BJ (cell line): ENCODE results near the gene FAM124B. TPM values are rescaled to one million over a fixed set of nuclear protein-coding genes. Genes with fewer than 3 reads are reported as not detected.

Experiments
- CTCF ChIA-PET: fragments of 350-600 bp; formaldehyde crosslinking; extraction: SDS; loops from one replicate; lab custom pipeline; 2021; ENCODE audit warnings: antibody characterized with exemption, inconsistent platforms; lab: Yijun Ruan, JAX
- POLR2A ChIA-PET: fragments of 300-600 bp; sonication (Branson Sonifier 250); formaldehyde crosslinking; extraction: SDS; loops from one replicate; lab custom pipeline; 2021; ENCODE audit warnings: antibody characterized with exemption; lab: Charles Lee
- DNase-seq: peaks from one replicate; pipeline ENCODE4 v3.0.0-alpha.2; 2011; ENCODE audit warnings: low read depth
- H3K27me3 ChIP-seq: 2 replicates; pipeline ENCODE4 v1.6.0; 2011; ENCODE audit warnings: low read length; ENCODE audit not compliant: control insufficient read depth, insufficient read depth
- H3K36me3 ChIP-seq: 2 replicates; pipeline ENCODE4 v1.5.1; 2011; ENCODE audit warnings: low read length; ENCODE audit not compliant: control insufficient read depth, insufficient read depth
- H3K4me3 ChIP-seq: 2 replicates; pipeline ENCODE4 v1.5.1; 2011; ENCODE audit warnings: low read depth, mild to moderate bottlenecking, control low read depth, low read length
- CTCF ChIP-seq: IDR thresholded peaks from 2 replicates; pipeline ENCODE4 v1.5.1; 2011; ENCODE audit warnings: low read depth, mild to moderate bottlenecking, control low read depth, inconsistent platforms, low read length, moderate library complexity; ENCODE audit not compliant: insufficient read depth
- polyA plus RNA-seq: library from polyadenylated mRNA; depleted of rRNA; stranded (reverse); fragments of >200 nt; gene quantifications from 2 replicates; pipeline ENCODE4 v1.2.3, GENCODE V29; 2011

FAM124B gene
- polyA plus RNA-seq, 1 experiment = 0.04 TPM

GRCh38 chr2:224427471-224427870, 25.6 kb upstream of the FAM124B start:
- no peaks in the 10 kb centered on the region for H3K36me3 ChIP-seq
- no peak for DNase-seq
- CTCF ChIA-PET = no interaction called here
- no peak for TF ChIP-seq CTCF
- H3K27me3 ChIP-seq = peaks cover 6% of the 10 kb centered on the region
- POLR2A ChIA-PET = no interaction called here
- H3K4me3 ChIP-seq = no peak overlapping the region

GRCh38 chr2:224426656-224427055, 24.7 kb upstream of the FAM124B start:
- TF ChIP-seq CTCF = no peak
- CTCF ChIA-PET = no interaction called here
- POLR2A ChIA-PET = no interaction called here
- Histone ChIP-seq H3K4me3 (no peak overlapping the region), H3K27me3 (peaks cover 5% of the 10 kb centered on the region), H3K36me3 (no peaks in the 10 kb centered on the region)
- DNase-seq = no peak

GRCh38 chr2:224421065-224421464, 19.2 kb upstream of the FAM124B start:
- DNase-seq = no peak
- Histone ChIP-seq H3K36me3 (no peaks in the 10 kb centered on the region), H3K27me3 (no peaks in the 10 kb centered on the region), H3K4me3 (no peak overlapping the region)
- ChIA-PET POLR2A (no interaction called here), CTCF (no interaction called here)
- TF ChIP-seq CTCF = no peak

GRCh38 chr2:224417947-224418346, 16.0 kb upstream of the FAM124B start:
- ChIA-PET POLR2A (no interaction called here), CTCF (no interaction called here)
- TF ChIP-seq CTCF = no peak
- Histone ChIP-seq H3K36me3 (no peaks in the 10 kb centered on the region), H3K4me3 (no peak overlapping the region), H3K27me3 (no peaks in the 10 kb centered on the region)
- DNase-seq = no peak

GRCh38 chr2:224417361-224417729, 15.4 kb upstream of the FAM124B start:
- CTCF ChIA-PET = no interaction called here
- no peak for TF ChIP-seq CTCF
- no peaks in the 10 kb centered on the region for H3K36me3 ChIP-seq
- H3K27me3 ChIP-seq = no peaks in the 10 kb centered on the region
- H3K4me3 ChIP-seq = no peak overlapping the region
- POLR2A ChIA-PET = no interaction called here
- no peak for DNase-seq
